H1 (cell line): ENCODE results near the gene CYBRD1. TPM values are rescaled to one million over a fixed set of nuclear protein-coding genes. Genes with fewer than 3 reads are reported as not detected.

Experiments
- CTCF ChIA-PET: fragments of 300-600 bp; sonication (Branson Sonifier 250); formaldehyde crosslinking; loops from one replicate; lab custom pipeline; 2021; ENCODE audit not compliant: partially characterized antibody; lab: Charles Lee
- POLR2A ChIA-PET: fragments of 300-600 bp; sonication (Branson Sonifier 250); formaldehyde crosslinking; loops from one replicate; lab custom pipeline; 2021; ENCODE audit warnings: inconsistent platforms; ENCODE audit not compliant: partially characterized antibody; lab: Charles Lee
- DNase-seq, 2 experiments: peaks; one replicate each; pipeline versions ENCODE4 v3.0.0 to v3.0.0-alpha.2; 2010 to 2022; ENCODE audit warnings: low spot score in 2 of 2, low read depth in 1 of 2, mixed read lengths in 1 of 2
- FAIRE-seq: peaks from 2 replicates; lab custom pipeline; 2011; peaks lifted over from hg19 to GRCh38; lab: Jason Lieb, UNC
- H2AFZ ChIP-seq: 2 replicates; pipeline ENCODE4 v1.8.1; 2012; ENCODE audit warnings: low read length, inconsistent platforms
- H2AK5ac ChIP-seq: 2 replicates; pipeline ENCODE4 v1.6.1; 2013; ENCODE audit warnings: low read depth, low read length
- H2BK120ac ChIP-seq: replicated peaks from 2 replicates; pipeline ENCODE3; 2013; ENCODE audit warnings: low read depth, low read length, inconsistent platforms
- H2BK12ac ChIP-seq: 2 replicates; pipeline ENCODE4 v1.6.1; 2013; ENCODE audit warnings: low read depth, low read length
- H2BK15ac ChIP-seq: 2 replicates; pipeline ENCODE4 v1.6.1; 2013; ENCODE audit warnings: low read length
- H2BK20ac ChIP-seq: 2 replicates; pipeline ENCODE4 v1.6.1; 2013; ENCODE audit warnings: low read length
- H2BK5ac ChIP-seq: 2 replicates; pipeline ENCODE4 v1.6.1; 2013; ENCODE audit warnings: low read depth, low read length
- H3K14ac ChIP-seq: 2 replicates; pipeline ENCODE4 v1.6.1; 2013; ENCODE audit warnings: inconsistent platforms; ENCODE audit not compliant: insufficient read length
- H3K18ac ChIP-seq: 2 replicates; pipeline ENCODE4 v1.6.1; 2013; ENCODE audit warnings: low read length; ENCODE audit errors: extremely low read depth
- H3K23ac ChIP-seq: 2 replicates; pipeline ENCODE4 v1.6.1; 2013; ENCODE audit warnings: inconsistent platforms; ENCODE audit not compliant: insufficient read length
- H3K23me2 ChIP-seq: 2 replicates; pipeline ENCODE4 v1.6.1; 2013; ENCODE audit warnings: low read depth, low read length
- H3K27ac ChIP-seq: 2 replicates; pipeline ENCODE4 v1.6.1; 2011; ENCODE audit warnings: low read depth, low read length, inconsistent platforms
- H3K27me3 ChIP-seq, 4 experiments: replicated peaks in 1 of 4; 1 replicate in 1 of 4; 2 replicates in 3 of 4; pipeline versions ENCODE4 v1.6.1 to v1.8.1; 2011 to 2013; ENCODE audit warnings: low read length in 3 of 4, mild to moderate bottlenecking in 3 of 4, inconsistent platforms in 2 of 4, mixed read lengths in 2 of 4, moderate library complexity in 1 of 4; ENCODE audit not compliant: control insufficient read depth in 3 of 4, insufficient read depth in 3 of 4; ENCODE audit errors: extremely low read depth in 1 of 4
- H3K36me3 ChIP-seq, 4 experiments: 2 replicates each; pipeline versions ENCODE4 v1.6.1 to v1.8.1; 2011 to 2013; ENCODE audit warnings: mild to moderate bottlenecking in 4 of 4, low read length in 3 of 4, moderate library complexity in 2 of 4, control low read depth in 1 of 4, inconsistent platforms in 1 of 4; ENCODE audit not compliant: insufficient read depth in 4 of 4, control insufficient read depth in 2 of 4
- H3K4ac ChIP-seq: replicated peaks from 2 replicates; pipeline ENCODE3; 2013; ENCODE audit warnings: low read length, low read depth, mixed read lengths, inconsistent platforms; ENCODE audit not compliant: insufficient read length
- H3K4me1 ChIP-seq, 4 experiments: replicated peaks in 1 of 4; 1 replicate in 1 of 4; 2 replicates in 3 of 4; pipeline versions ENCODE4 v1.6.1 to v1.8.1; 2011 to 2013; ENCODE audit warnings: low read length in 3 of 4, inconsistent platforms in 2 of 4, mixed read lengths in 1 of 4; ENCODE audit not compliant: insufficient read depth in 4 of 4, control insufficient read depth in 3 of 4
- H3K4me2 ChIP-seq, 2 experiments: 2 replicates each; pipeline versions ENCODE4 v1.6.1 to v1.8.1; 2011 to 2013; ENCODE audit warnings: low read depth in 2 of 2, low read length in 2 of 2, control low read depth in 1 of 2, inconsistent platforms in 1 of 2, mild to moderate bottlenecking in 1 of 2; ENCODE audit not compliant: insufficient read depth in 1 of 2
- H3K4me3 ChIP-seq, 4 experiments: fragments of 200-600, 300-600 bp in 1 of 4; sonication (generic), shearing (Covaris generic), sonication (Bioruptor Twin) in 1 of 4; 2 replicates each; pipeline versions ENCODE4 v1.5.1 to v1.8.1; 2011 to 2016; ENCODE audit warnings: low read length in 4 of 4, low read depth in 3 of 4, control low read depth in 2 of 4, inconsistent platforms in 2 of 4, mild to moderate bottlenecking in 2 of 4, mixed read lengths in 1 of 4, moderate library complexity in 1 of 4; ENCODE audit not compliant: insufficient read depth in 2 of 4; ENCODE audit errors: extremely low read depth in 1 of 4
- H3K56ac ChIP-seq: replicated peaks from 2 replicates; pipeline ENCODE3; 2013; ENCODE audit warnings: low read depth, mild to moderate bottlenecking, mixed read lengths, low read length, inconsistent platforms; ENCODE audit not compliant: insufficient read length
- H3K79me1 ChIP-seq: 2 replicates; pipeline ENCODE4 v1.6.1; 2013; ENCODE audit warnings: low read depth, low read length, control low read depth
- H3K79me2 ChIP-seq, 2 experiments: 2 replicates each; pipeline versions ENCODE4 v1.6.1 to v1.8.1; 2012 to 2013; ENCODE audit warnings: low read length in 2 of 2, mild to moderate bottlenecking in 2 of 2, inconsistent platforms in 1 of 2; ENCODE audit not compliant: insufficient read depth in 2 of 2, control insufficient read depth in 1 of 2
- H3K9ac ChIP-seq, 4 experiments: replicated peaks in 1 of 4; 1 replicate in 1 of 4; 2 replicates in 3 of 4; pipeline versions ENCODE4 v1.6.1 to v1.8.1; 2011 to 2013; ENCODE audit warnings: low read depth in 3 of 4, low read length in 3 of 4, control low read depth in 2 of 4, mild to moderate bottlenecking in 2 of 4, moderate library complexity in 2 of 4, inconsistent platforms in 1 of 4; ENCODE audit errors: extremely low read depth in 1 of 4
- H3K9me3 ChIP-seq, 2 experiments: 2 replicates each; pipeline versions ENCODE4 v1.6.1 to v1.8.1; 2012 to 2013; ENCODE audit warnings: mild to moderate bottlenecking in 2 of 2, moderate library complexity in 2 of 2, control low read depth in 1 of 2, inconsistent platforms in 1 of 2, low read depth in 1 of 2, low read length in 1 of 2, mixed read lengths in 1 of 2; ENCODE audit not compliant: insufficient read depth in 2 of 2
- H4K20me1 ChIP-seq, 2 experiments: replicated peaks in 1 of 2; 2 replicates each; pipeline versions ENCODE3 to v1.8.1; 2011 to 2013; ENCODE audit warnings: inconsistent platforms in 2 of 2, low read length in 2 of 2, mild to moderate bottlenecking in 1 of 2; ENCODE audit not compliant: insufficient read depth in 2 of 2, control insufficient read depth in 1 of 2
- H4K5ac ChIP-seq: 2 replicates; pipeline ENCODE4 v1.6.1; 2013; ENCODE audit warnings: low read length, low read depth, mixed read lengths, inconsistent platforms; ENCODE audit not compliant: insufficient read length
- H4K8ac ChIP-seq: 2 replicates; pipeline ENCODE4 v1.8.0; 2013; ENCODE audit warnings: mild to moderate bottlenecking, moderate library complexity, low read length, inconsistent platforms; ENCODE audit not compliant: insufficient read depth; ENCODE audit errors: extremely low read depth
- H4K91ac ChIP-seq: replicated peaks from 2 replicates; pipeline ENCODE3; 2013; ENCODE audit warnings: low read length, mixed read lengths, inconsistent platforms; ENCODE audit not compliant: insufficient read length
- CEBPB ChIP-seq: IDR thresholded peaks from 2 replicates; pipeline ENCODE4 v1.6.1; 2012; ENCODE audit warnings: low read depth, low read length
- CHD1 ChIP-seq: IDR thresholded peaks from 2 replicates; pipeline ENCODE4 v1.6.1; 2012; ENCODE audit warnings: low read depth, low read length, improper control_type of control experiment
- CTBP2 ChIP-seq: IDR thresholded peaks from 2 replicates; pipeline ENCODE4 v1.7.0; 2011; ENCODE audit warnings: borderline replicate concordance, mild to moderate bottlenecking, moderate library complexity, mixed read lengths, low read length; ENCODE audit not compliant: insufficient read depth, insufficient read length
- EP300 ChIP-seq, 2 experiments: IDR thresholded peaks; 1 replicate in 1 of 2; 2 replicates in 1 of 2; pipeline ENCODE4 v1.6.1; 2011 to 2012; ENCODE audit warnings: low read depth in 2 of 2, low read length in 2 of 2, mild to moderate bottlenecking in 2 of 2, borderline replicate concordance in 1 of 2, inconsistent platforms in 1 of 2, moderate library complexity in 1 of 2
- GTF2F1 ChIP-seq: IDR thresholded peaks from 2 replicates; pipeline ENCODE4 v1.6.1; 2012; ENCODE audit warnings: low read depth, low read length, improper control_type of control experiment, borderline replicate concordance
- HDAC6 ChIP-seq: IDR thresholded peaks from one replicate; pipeline ENCODE4 v1.7.1; 2012; ENCODE audit warnings: low read depth, mild to moderate bottlenecking, inconsistent platforms, low read length, moderate library complexity
- POLR2A ChIP-seq, 2 experiments: IDR thresholded peaks; 1 replicate in 1 of 2; 2 replicates in 1 of 2; pipeline ENCODE4 v1.6.1; 2011; ENCODE audit warnings: low read depth in 2 of 2, low read length in 2 of 2, mild to moderate bottlenecking in 2 of 2; ENCODE audit errors: control extremely low read depth in 1 of 2
- SAP30 ChIP-seq: fragments of 300-600 bp; sonication (generic); IDR thresholded peaks from 2 replicates; pipeline ENCODE4 v1.7.1; 2012; ENCODE audit warnings: low read length, moderate library complexity, mild to moderate bottlenecking, inconsistent platforms; ENCODE audit not compliant: insufficient read depth, insufficient replicate concordance
- SP4 ChIP-seq: IDR thresholded peaks from 2 replicates; pipeline ENCODE4 v1.6.1; 2012; ENCODE audit warnings: low read length, inconsistent platforms
- SRF ChIP-seq: IDR thresholded peaks from 2 replicates; pipeline ENCODE4 v1.6.1; 2011; ENCODE audit warnings: mild to moderate bottlenecking, low read depth, low read length, moderate library complexity
- TCF12 ChIP-seq: IDR thresholded peaks from 2 replicates; pipeline ENCODE4 v1.6.1; 2011; ENCODE audit warnings: low read depth, mild to moderate bottlenecking, low read length
- WGBS, 2 experiments: shearing (Covaris generic) in 1 of 2; methylation state at CpG; one replicate each; pipeline versions ENCODE4 v1.1.6 to v1.1.7; 2013 to 2015; ENCODE audit warnings: low lambda C conversion rate in 2 of 2, mixed read lengths in 2 of 2, inconsistent platforms in 1 of 2, low coverage in 1 of 2, missing lambda C conversion rate in 1 of 2; ENCODE audit not compliant: insufficient replicate concordance in 2 of 2, insufficient coverage in 1 of 2, insufficient read length in 1 of 2; ENCODE audit errors: extremely low coverage in 1 of 2, missing lambda C conversion rate in 1 of 2; 5-methylcytosine and 5-hydroxymethylcytosine counted together
- polyA plus RNA-seq, 7 experiments: library from polyadenylated mRNA; depleted of rRNA in 3 of 7; stranded (reverse) in 5 of 7; unstranded in 2 of 7; fragments of >200 nt in 5 of 7; fragments of 200-250 nt in 2 of 7; gene quantifications; 1 replicate in 5 of 7; 2 replicates in 1 of 7; 4 replicates in 1 of 7; pipeline versions ENCODE4 v1.2.1 to v1.2.3, GENCODE V29; 2011 to 2013; ENCODE audit warnings: missing spikeins in 2 of 7, mixed read lengths in 2 of 7
- total RNA-seq: library from RNA; stranded (reverse); fragmentation: NEBNext Ultra II Directional; extraction: Animal tissue kit (Norgen Biotek cat#: 25700); gene quantifications from 2 replicates; pipeline ENCODE4 v1.2.1, GENCODE V29; 2021

Gene CYBRD1
- total and polyA plus RNA-seq, 2 of the 8 experiments (the other 6 are each of a cell fraction or from before 2014, with no cell fraction given): 10.7 to 12.6 TPM

GRCh38 chr2:171557363-171557762, 35.1 kb downstream of the CYBRD1 start:
- DNase-seq (no peak), FAIRE-seq (no peak)
- WGBS, 2 experiments: 78% methylated on average over 4 of the region's 4 CpGs; no CpG with 5 or more reads in 1 of the 2 experiments
- Histone ChIP-seq H3K56ac (no peak overlapping the region), H3K27ac (no peak overlapping the region), H4K91ac (no peak overlapping the region), H2AFZ (no peak overlapping the region), H2BK120ac (no peak overlapping the region), H2AK5ac (no peak overlapping the region), H3K79me2 (no peaks in the 10 kb centered on the region), H4K5ac (no peak overlapping the region), H4K20me1 (no peaks in the 10 kb centered on the region), H3K27me3 (no peaks in the 10 kb centered on the region), H2BK20ac (no peak overlapping the region), H2BK5ac (no peak overlapping the region), H3K23me2 (no peaks in the 10 kb centered on the region), H2BK15ac (no peak overlapping the region), H3K36me3 (peaks cover 0 to 12% (median 3%) of the 10 kb centered on the region in 4 experiments; a peak in 4 of 8 replicates), H3K14ac (no peak overlapping the region), H3K9me3 (no peaks in the 10 kb centered on the region), H4K8ac (no peak overlapping the region), H3K79me1 (no peaks in the 10 kb centered on the region), H3K4me3 (no peak overlapping the region), H2BK12ac (no peak overlapping the region), H3K4me2 (no peak overlapping the region), H3K4me1 (no peaks in the 10 kb centered on the region), H3K4ac (no peak overlapping the region), H3K18ac (no peak overlapping the region), H3K9ac (no peak overlapping the region), H3K23ac (no peak overlapping the region)
- ChIA-PET POLR2A (no interaction called here), CTCF (interaction anchor here (0.6 to 0.9 kb wide), 2 partner anchors 45 to 173 kb away, joined by 3 read pairs; no protein-coding TSS in a partner anchor)
- TF ChIP-seq CEBPB (no peak), SP4 (no peak), GTF2F1 (no peak), SRF (no peak), EP300 (IDR thresholded peaks at IDR 0.05; ENCODE audit: borderline replicate concordance in 1 of 2, low read depth in 2 of 2, low read length in 2 of 2) (no peak), CTBP2 (no peak), HDAC6 (no peak), SAP30 (no peak), TCF12 (no peak), POLR2A (IDR thresholded peaks at IDR 0.05; ENCODE audit: control extremely low read depth in 1 of 2, low read depth in 2 of 2, low read length in 2 of 2) (no peak), CHD1 (no peak)
